Heart left ventricle (tissue), 13 donors: Measurements from ENCODE around the gene TMEM185B.

Experiments used
- CTCF ChIP-seq, 12 donors: fragments of 200-600 bp; sonication (generic) in 4 of 12; IDR thresholded peaks; one replicate each; pipeline versions ENCODE4 v1.5.0 to v1.8.0; 2018 to 2022; ENCODE audit warnings: antibody characterized with exemption in 12 of 12, mild to moderate bottlenecking in 5 of 12
- POLR2A ChIP-seq, 2 donors: fragments of 450-650 bp; IDR thresholded peaks; one replicate each; pipeline ENCODE4 v1.6.1; 2017; ENCODE audit warnings: antibody characterized with exemption in 2 of 2, mild to moderate bottlenecking in 2 of 2, moderate library complexity in 2 of 2
- donor health status: ischemic (EF 13 %, LVEDD 7.1; RV severe dilation, severe dysfunction).
- donor health status: DM: no; HTN: yes; CAD: no.
- donor health status: DM: no; HTN: no; CAD: no.
- donor health status: ischemic (EF 25% LVEDD 6.9; RV normal size, moderate dysfunction).
- donor health status: ischemic (EF 25% LVEDD 5.7; RV mildly dilated, moderate dysfunction).
- donor health status: ischemic (EF 35%, LVEDD 5.7; RV mildly dilated, moderate dysfunction).
- donor health status: nonischemic (EF 11% LVEDD 7.7; RV severe dilation, severe dysfunction).
- donor health status: DM: yes; HTN: yes; CAD: no.
- donor health status: PGD.
- donor health status: ischemic (EF 29% LVEDD 5.4; RV normal size, mild dysfunction).
- donor health status: nonischemic (EF 23%, LVEDD 6.1; RV moderate dilation, normal function).

- TF ChIP-seq POLR2A (IDR thresholded peaks at IDR 0.05), result no peak
- no peak for TF ChIP-seq CTCF (IDR thresholded peaks at IDR 0.05)
These were observed 6.1 kb upstream of the TMEM185B start for GRCh38 chr2:120229341-120229740.
